ENCODE data around the gene IFT81.
"Not testable (repeated sequence)": the region's sequence is repeated elsewhere in the genome, so short reads cannot be mapped to it uniquely, and the experiment has no call there.

IFT81 gene

GRCh38 chr12:110248096-110248447 lies 123.9 kb downstream of the IFT81 start:
- DNase-seq, result no peak

GRCh38 chr12:110249105-110249504 lies 124.9 kb downstream of the IFT81 start:
- DNase-seq, result no peak

GRCh38 chr12:110249716-110250225 lies 125.6 kb downstream of the IFT81 start:
- DNase-seq, result peak; percentile 70

- no peak for DNase-seq
Observed at GRCh38 chr12:110251381-110251780, 127.2 kb downstream of the IFT81 start.

- DNase-seq, result no peak
Observed at GRCh38 chr12:110252716-110253115, 128.6 kb downstream of the IFT81 start.

GRCh38 chr12:110253176-110253575 lies 129.0 kb downstream of the IFT81 start:
- no peak for DNase-seq

GRCh38 chr12:110254971-110255540 lies 130.9 kb downstream of the IFT81 start:
- DNase-seq, result no peak

- DNase-seq, result not testable (repeated sequence)
Observed at GRCh38 chr12:110255890-110256456, 131.8 kb downstream of the IFT81 start.

GRCh38 chr12:110256780-110257431 lies 132.7 kb downstream of the IFT81 start:
- no peak for DNase-seq

GRCh38 chr12:110258466-110258865 lies 134.3 kb downstream of the IFT81 start:
- no peak for DNase-seq

GRCh38 chr12:110262442-110263388 lies 138.6 kb downstream of the IFT81 start:
- DNase-seq, result no peak

GRCh38 chr12:110266381-110266960 lies 142.3 kb downstream of the IFT81 start:
- no peak for DNase-seq

GRCh38 chr12:110266980-110267620 lies 142.9 kb downstream of the IFT81 start:
- peak; percentile 34 for DNase-seq

Measured in midbrain (tissue), 1 donor.